ENCODE measurements around the gene CCM2.

CCM2 gene

DNA sequence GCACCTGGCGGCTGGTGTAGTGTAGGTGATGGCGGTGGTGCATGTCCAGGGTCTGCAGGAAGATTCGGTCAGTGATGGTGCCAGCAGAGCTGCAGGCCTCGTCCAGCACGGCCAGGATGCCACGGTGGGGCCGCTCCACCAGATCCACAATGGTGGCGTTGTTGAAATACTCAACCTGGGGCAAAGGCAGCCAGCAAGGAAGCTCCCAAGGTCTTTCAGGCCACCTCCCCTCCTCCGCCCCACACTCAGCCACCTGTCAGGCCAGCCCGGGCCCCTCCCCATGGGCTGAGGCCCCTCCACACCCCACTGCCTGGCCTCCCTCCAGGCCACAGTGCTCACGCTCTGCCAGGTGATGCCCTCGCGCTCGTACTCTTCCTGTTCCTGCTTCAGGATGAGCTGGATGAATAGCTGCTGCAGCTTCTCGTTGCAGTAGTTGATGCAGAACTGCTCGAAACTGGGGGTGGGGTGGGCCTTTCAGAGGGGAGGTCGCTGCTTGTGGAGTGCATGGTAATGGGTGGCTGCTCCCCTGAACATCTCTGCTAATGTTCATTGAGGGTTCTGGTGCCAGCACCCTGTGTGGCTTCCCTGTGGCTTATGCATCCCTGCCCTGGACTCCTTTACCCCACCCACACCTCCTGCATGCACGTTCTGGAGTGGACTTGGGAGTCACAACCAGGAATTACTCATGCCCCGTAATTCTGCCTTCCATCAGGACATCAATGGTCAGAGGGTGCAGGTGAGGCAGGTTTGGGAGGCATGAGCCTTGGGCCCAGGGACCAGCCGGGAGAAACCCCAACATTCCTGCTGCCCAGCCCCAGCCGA lies 30.1 kb upstream of the CCM2 start:
- no peak for DNase-seq

DNA sequence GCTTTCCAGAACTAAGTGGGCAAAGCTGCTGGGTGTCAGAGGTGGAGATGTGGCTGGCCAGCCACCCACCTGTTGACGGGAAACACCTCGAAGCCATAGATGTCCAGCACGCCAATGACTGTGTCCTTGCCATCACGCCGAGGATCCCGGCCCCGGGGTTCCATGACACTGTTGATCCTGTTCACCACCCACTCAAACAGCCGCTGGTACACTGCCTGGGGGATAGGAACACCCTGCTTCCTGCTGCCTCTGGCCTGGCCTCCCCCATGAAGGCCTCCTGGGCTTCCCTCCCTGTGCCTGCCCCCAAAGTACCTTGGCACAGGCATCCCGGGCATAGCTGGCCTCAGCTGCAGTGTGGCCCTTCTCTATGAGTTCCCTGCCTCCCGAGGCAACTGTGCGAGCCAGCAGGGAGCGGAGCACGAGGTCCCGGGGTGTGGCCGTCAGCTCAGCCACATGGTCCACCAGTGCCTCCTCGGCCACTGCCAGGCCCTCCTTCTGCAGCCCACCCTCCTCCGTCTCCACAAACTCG lies 29.4 kb upstream of the CCM2 start:
- no peak for DNase-seq

DNA sequence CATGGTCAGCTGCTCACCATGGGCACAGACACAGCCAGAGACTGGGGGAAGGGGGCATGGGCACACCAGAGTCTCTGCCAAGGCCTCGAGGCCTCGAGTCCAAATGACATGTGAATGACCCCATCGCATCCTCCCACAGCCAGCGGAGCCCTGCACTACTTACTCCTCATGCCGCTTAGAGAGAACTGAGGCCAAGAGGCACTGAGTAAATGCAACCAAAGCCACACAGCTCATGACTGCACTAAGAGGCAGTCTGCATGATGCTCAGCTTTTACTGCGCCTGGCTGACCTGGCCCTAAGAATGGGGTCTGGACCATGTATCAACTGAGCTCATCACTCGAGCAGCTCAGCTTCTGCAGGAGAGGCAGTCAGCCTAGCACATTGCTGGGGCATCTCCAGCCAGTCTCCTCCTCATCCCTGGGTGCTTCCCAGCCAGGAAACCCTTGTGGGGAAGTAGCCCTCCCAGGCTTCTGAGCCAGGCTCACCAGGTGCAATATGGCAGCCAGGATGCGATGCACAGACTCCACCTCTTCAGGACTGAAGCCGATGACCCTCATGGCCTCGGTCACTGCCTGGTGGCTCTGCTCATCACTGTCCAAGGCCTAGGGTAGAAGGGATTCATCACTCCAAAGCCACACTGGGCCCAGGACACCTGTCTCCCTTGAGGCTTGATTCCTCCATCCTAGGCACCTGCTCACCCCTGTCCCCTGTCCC lies 28.7 kb upstream of the CCM2 start:
- no peak for DNase-seq

DNA sequence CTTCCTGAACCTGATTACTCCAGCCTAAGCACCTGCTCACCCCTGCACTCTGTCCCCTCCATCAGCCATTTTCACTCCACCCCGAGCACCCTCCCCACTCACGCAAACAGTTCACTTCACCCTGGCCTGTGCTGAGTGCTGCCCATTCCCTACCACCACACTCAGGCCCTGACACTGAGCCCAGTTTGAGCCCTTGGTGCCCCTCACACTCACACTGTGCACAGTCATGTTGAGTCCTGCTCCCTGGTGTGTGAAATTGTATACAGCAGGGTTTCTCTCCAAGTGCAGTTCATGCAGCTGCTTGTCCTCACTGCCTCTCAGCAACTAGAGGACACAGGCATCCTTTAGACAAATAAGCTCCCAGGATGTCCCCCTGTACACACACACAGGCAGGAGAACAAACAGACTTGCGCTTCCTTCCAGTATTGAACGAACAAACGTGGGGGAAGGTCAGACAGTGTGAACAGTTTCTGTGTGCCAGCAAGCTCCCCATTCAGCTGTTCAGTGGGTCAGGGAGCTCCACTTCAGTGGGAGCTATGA lies 28.0 kb upstream of the CCM2 start:
- no peak for DNase-seq

DNA sequence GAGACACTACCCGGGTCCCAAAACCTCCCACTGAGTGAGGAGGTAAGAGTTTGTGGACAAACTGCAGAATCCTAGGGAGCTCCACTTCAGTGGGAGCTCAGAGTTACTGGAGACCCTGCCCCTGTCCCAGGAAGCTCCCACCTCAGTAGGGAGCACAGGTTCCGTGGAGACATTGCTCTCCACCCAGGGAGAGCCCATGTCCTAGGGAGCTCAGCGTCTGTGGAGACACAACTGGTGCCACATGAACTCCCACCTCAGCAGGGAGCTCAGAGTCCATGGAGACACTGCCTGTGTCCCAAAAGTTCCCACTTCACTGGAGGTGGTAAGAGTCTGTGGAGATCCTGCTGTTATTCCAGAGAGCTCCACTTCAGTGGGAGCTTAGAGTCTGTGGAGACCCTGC lies 27.4 kb upstream of the CCM2 start:
- DNase-seq = no peak

DNA sequence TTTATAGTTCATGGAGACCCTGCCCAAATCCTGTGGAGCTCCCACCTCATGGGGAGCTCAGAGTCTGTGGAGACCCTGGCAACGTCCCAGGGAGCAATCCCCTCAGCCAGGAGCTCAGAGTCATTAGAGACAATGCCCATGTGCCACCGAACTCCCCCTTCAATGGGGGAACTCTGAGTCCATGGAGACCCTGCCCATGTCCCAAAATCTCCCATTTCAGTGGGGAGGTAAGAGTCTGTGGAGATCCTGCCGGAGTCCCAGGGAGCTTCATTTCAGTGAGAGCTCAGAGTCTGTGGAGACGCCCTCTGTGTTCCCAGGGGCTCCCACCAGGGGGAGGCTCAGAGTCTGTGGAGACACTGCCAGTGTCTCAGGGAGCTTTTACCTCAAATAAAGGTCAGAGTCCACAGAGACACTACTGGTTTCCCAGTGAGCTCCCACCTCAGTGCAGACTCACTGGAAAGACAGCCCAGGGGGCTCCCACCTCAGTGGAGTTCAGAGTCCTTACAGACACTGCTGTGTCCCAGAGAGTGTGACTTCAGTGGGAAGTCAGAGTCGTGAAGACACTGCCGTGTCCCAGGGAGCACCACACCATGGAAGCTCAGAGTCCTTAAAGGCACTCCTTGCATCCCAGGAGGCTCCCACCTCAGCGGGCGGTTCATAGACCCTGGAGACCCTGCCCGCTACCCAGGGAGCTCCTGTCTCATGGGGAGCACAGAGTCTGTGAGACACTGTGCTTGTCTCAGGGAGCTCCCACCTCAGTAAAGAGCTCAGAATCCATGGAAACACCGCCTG lies 26.2 kb upstream of the CCM2 start:
- no peak for DNase-seq

DNA sequence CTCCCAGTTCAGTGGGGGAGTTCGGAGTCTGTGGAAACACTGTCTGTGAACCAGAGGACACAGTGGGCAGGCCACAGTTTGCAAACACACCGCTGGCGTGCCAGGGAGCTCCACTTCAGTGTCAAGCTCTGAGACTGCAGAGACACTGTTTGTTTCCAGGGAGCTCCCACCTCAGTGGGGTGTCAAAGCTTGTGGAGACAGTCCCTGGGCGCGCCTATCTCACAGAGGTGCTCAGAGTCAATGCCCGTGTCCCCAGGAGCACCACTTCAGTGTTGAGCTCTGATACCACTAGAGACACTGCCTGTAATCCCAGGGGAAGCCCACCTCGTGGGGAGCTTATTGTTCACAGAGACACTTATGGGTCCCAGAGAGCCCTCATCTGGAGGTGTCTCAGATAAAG lies 25.5 kb upstream of the CCM2 start:
- no peak for DNase-seq

DNA sequence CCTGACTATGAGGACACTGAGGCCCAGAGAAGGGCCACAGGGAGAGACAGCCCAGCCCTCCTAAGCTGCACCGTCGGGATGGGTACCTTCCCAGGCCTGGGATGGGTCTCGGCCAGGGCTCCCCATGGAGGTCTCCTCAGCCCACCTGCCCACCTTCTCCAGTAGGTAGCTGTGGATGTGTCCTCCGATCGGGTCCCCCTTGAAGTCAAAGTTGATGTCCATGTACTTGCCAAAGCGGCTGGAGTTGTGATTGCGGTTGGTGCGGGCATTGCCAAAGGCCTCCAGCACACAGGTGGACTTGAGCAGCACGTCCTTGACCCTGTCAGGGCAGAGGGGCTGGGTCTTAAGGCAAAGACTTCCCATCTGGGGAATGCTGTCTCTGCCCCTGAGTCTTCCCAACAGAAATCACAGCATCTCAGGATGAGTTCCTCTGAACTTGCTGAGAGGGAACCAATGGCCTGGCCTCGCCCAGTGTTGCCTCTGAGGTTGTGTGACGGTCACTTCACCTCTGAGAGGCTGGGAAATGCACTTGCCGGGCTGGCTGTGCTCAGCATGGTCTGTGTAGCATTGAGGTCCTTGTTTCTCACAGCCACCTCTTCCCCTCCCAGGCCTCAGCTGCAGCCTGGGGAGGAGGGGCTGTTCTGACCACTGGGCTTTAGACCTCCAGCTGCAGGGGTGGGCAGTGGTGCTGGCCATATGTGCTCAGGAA lies 24.5 kb upstream of the CCM2 start:
- no peak for DNase-seq

DNA sequence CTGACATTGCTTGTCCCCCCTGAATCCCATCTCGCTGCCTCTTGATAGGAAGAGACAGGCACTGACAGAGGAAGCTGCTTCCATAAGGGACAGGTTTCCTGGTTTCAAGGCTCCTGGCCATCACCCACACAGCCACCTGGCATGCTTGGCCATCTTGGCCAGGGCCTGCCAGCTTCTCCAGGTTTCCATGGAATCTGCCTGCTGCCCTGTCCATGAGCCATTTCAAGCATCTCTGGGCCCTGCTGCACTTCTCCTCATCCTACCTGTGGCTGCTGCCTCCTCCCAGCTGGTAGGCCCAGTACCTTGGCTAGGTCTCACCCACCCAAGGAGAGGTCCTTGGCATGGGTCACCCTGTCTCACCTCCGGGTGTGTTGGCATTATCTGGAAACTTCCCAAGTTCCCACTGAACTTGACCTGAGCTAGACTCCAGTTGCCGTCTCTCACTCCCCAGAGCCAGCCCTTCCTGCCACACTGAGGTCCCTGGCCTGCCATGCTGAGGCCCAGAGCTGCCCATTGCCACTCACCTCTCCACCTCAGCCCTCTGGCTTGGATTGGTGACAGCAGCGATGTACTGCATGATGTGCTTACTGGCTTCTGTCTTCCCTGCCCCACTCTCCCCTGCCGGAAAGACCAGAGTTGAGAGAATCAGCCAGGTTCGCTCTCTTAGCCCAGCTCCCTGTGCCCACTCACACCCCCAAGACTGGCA lies 23.8 kb upstream of the CCM2 start:
- no peak for DNase-seq

DNA sequence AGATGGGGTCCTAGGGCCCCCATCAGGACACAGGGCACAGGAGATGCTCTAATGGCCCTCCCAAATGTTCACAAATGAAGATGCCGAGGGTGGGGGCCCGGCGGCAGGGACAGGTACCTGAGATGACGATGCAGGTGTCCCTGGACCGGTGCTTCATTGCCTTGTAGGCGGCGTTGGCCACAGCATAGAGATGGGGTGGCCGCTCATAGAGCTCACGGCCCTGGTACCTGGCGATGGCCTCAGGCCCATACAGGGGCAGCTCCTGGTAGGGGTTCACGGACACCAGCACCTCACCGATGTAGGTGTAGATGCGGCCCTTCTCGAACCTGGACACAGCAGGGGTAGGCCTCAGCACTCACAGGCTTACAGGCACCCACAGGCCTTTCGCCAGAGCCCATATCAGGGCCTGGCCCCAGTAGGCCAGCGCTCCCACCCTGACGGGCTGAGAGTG lies 23.2 kb upstream of the CCM2 start:
- no peak for DNase-seq

DNA sequence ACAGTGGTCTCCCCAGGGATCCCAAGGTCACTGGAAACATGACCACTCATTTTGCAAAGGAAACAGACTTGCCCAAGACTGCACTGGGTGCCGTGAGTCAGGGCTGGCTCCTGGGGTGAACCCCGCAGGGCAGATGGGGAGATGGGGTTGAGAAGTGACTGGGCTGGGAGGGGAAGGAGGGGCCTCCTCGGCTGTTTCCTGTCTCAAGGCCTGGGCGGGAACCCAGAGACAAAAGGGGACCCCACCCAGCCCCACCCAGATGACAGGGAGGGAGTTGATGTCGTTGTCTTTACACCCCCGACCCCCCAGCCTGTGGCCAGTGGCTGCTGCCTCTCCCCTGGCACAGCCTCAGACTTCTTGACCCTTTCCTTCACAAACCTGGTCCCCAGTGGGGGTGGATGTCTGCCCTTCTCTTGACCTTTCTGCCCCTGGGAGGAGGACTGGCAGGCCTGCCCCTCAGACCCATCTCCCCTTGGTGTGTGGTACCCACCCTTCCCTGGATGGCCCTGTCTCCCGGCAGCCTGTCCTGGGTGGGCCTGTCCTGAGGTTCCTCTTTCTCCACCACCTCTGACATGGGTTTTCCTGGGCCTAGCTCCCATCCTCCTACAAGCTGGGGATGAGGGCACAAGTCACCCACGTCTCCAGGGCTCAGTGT lies 22.6 kb upstream of the CCM2 start:
- DNase-seq = no peak

DNA sequence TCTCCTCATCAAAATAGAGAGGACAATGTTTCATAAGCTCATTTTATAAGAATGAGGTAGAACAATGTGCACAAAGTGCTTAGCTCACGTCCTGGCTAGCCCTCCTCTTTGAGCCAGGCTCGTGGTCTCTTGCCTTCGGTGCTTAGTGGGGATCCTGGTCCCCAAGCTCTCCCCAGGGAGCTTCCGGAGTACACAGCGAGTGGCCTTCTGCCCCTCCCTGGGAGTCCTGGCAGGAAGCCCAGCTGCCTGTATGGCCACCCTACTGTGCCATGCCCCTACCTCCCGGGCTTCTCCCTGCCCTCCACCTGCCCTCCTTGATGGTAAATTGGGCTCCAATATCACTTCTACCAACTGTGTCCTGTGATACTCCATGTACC lies 22.1 kb upstream of the CCM2 start:
- no peak for DNase-seq

DNA sequence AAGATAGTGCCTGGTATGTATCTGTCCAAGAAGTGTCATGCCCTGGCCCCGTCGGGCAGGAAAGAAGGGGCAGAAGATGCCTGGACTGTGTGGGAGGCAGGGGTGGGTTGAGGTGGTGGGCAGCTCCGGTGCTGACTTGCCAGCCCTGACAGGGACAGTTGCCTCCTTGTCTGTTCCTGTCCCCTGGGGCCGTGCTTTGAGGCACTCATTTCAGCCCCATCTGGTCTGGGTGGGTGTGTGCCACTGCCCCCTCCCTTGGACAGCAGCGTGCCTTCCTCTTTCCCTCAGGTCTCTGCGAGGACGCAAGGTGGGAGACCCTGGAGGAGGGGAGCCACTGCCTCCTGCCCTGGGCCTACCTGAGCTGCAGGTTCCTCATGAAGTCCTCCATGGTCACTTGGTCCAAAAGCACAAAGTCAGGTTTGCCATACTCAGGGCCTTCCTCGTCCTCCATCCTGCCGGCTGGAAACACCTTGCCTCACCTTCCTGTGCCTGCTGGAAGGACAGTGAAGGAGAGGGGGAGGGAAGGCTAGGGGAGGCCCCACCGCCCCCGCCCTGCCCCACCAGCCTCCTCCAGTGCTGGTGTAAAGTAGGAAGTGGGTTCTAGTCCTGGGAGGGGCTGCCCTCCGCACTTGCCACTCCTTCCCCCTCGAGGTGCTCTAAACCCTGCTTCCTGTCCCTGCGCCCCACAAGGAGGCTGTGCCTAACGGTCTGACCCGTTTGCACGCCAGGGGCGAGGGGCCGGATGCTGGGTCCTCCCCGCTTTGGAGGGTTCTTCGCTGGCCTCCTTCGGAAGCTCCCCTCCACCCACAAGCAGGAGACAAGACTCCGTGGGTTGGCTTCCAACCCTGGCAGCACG lies 21.3 kb upstream of the CCM2 start, which contains the start of gene MYO1G:
MYO1G (minus strand) TSS at position 505 of the 856 bp plus-strand sequence; CDS start at position 451, 54 bp downstream.
- no peak for DNase-seq

DNA sequence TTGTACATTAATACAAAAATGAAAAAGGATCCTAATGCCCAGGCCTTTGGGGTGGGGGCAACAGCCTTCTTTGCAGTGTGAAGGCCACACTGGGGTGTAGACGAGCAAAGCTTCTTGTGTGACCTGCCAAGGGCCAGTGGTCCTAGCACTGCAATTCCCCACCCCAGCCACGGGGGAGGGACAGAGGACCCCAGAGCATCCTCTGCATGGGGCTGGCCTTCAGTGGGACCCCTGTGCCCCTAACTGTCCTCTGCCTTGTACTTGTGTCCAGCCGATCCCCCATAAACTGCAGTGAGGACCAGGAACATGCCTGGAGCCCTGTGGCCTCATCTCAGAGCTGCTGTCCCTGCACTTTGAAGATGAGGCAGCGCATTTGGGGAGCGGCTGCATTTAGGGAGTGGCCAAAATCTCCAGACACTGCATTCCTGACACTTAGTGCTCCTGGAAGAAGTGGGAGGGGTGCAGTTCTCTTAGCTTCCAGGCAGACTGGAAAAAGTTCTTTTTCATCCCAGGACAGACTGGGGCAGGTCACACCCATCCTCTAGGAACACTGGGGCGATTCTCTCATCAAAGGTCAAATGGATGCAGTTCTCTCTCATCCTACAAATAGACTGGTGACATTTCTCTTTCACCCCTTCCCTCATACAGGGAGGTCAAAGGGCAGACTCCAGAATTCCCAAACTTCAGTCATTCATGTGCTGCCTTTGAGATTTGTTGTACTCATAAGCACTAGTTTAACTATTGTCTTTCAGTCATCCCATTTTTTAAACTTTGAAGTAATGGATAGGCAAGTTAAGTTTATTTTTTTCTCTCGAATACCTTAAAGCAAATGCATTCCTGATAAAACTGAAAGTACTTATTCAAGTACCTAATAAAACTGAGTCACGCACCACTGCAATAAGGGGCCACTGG lies 20.3 kb upstream of the CCM2 start:
- no peak for DNase-seq

DNA sequence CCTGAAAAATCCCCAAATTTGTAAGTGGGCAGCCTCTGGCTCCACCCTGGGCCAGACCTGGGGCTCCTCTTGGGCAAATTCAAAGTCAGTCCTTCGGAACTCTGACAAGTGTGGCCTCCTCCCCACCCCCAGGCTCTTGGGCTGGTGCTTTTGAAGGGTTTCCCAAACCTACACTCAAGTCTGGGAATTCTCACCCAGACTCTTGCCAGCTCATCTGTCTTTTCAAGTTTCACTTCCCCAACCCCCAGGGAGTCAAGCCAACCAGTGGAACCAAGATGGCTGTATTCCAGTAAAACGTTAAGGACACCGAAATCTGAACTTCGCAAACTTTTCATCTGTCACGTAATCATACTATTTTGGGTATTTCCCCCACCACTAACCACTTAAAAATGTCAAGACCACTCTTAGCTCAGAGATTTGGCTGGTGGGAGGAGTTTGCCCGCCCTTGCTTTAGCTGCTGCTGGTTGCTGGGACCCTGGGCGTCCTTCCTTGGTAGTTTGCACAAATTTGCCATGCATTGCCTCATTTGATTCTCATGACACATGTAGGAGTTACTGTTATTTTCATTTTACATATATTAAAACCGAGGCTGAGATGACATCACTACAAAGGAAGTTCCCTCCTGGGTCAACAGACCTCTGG lies 19.5 kb upstream of the CCM2 start:
- no peak for DNase-seq

DNA sequence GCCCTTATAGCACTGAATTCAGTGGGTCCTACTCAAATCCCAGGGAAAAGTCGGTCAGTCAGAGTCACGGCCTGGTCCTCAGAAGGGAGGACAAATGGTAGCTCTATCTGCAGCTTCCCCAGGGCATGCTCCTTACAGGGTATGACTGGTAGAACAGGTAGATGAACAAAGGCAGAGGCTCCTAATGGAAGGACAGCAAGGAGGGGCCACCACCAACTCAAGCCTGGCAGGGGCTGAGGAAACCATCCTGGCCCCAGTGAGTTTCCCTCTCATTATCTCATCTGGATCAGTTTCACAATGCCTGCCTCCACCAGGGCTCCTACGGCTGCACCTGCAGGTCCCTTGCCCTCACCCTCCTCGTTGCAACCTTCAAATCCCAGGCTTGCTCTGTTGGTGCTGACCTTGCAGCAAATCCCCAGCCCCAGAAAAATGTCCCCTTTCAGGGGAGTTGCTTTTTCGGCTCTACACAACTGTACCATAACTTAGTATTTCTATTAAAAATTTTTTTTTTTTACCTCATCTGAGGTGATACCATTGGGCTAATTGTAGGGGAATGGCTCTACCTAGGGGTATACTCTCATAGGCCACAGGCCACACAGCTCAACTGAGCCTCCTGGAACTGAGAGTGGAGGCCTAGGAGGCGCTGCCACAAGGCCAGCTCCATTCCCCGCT lies 18.8 kb upstream of the CCM2 start:
- DNase-seq = no peak

DNA sequence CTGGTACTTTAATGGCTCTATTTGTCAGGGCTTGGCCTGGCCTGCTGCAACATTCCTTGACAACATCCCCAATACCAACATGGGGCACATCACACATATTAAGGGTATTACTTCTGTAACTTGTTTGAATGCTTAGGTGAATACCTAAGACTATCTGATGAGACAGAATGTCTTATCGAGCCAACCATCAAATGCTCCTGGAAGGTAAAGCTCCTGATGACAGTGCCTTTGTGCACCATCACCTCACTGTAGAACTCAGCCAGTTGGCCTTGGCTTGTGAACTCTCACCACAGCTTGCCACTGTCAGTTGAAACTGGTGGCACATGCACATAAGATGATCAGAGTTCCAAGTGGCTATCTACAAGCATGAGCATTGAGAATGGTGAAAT lies 17.5 kb upstream of the CCM2 start:
- DNase-seq = no peak

DNA sequence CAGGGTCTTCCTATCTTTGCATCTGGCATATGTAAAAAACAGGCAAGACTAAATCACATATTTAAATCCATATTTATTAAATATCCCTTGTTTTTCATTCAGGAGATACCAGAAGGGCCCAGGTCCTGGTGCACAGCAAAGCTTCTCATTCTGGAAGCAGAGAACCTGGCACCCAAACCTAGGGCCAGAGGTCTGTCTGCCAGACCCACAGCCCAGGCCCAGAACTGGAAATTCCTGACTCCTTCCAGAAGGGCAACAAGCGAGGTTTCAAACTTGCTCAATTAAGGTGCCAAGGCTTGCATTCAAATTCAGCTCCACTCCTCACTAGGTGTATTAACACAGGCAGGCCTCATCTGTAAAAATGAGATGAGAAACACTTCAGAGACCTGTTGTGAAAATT lies 17.0 kb upstream of the CCM2 start:
- no peak for DNase-seq
